ENCODE measurements around the gene FOXL1.

FOXL1 gene

DNA sequence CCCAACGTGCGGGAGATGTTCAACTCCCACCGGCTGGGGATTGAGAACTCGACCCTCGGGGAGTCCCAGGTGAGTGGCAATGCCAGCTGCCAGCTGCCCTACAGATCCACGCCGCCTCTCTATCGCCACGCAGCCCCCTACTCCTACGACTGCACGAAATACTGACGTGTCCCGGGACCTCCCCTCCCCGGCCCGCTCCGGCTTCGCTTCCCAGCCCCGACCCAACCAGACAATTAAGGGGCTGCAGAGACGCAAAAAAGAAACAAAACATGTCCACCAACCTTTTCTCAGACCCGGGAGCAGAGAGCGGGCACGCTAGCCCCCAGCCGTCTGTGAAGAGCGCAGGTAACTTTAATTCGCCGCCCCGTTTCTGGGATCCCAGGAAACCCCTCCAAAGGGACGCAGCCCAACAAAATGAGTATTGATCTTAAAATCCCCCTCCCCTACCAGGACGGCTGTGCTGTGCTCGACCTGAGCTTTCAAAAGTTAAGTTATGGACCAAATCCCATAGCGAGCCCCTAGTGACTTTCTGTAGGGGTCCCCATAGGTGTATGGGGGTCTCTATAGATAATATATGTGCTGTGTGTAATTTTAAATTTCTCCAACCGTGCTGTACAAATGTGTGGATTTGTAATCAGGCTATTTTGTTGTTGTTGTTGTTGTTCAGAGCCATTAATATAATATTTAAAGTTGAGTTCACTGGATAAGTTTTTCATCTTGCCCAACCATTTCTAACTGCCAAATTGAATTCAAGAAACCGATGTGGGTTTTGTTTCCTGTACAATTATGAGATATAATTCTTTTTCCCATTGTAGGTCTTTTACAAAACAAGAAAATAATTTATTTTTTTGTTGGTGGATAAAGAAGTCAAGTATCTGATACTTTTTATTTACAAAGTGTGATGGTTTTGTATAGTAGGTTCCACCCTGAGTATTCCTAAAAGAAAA lies 9.4 kb upstream of the FOXL1 start:
- DNase-seq (ENCODE audit: low read depth in 2 of 2), result no peak

DNA sequence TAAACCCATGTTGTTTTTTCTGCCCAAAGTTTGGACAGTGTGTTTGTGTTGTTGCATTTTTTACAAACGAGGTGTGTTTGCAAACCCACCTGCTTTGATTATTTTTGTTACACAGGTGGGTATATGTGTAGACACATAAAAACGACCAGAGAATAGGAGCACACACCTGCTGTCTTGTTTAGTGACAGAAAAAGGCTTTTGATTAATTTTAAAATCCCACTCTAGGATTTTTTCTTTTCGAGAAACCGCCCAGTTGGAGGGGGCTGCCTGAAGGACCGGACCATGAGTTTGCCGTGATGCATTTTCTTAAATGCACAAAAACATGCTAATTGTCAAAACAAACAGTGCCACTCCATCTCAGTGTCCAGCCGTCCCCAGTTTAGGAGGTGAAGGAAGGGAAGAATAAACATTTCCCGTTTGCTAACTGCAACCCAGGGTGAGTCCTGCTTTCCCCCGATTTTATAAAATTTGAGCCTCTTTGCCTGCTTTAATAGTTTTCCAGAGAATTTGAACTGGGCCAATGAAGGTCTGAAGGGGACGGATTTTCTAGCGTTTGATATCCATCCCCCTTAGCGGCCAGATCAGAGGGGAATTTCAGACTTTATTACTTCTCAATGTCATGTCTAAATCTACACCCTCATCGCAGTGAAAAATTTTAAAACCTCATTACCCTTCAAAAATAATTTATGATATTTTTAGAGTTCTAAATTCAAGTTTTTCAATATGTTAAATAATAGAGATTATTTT lies 8.5 kb upstream of the FOXL1 start:
- no peak for DNase-seq (ENCODE audit: low read depth in 2 of 2)

DNA sequence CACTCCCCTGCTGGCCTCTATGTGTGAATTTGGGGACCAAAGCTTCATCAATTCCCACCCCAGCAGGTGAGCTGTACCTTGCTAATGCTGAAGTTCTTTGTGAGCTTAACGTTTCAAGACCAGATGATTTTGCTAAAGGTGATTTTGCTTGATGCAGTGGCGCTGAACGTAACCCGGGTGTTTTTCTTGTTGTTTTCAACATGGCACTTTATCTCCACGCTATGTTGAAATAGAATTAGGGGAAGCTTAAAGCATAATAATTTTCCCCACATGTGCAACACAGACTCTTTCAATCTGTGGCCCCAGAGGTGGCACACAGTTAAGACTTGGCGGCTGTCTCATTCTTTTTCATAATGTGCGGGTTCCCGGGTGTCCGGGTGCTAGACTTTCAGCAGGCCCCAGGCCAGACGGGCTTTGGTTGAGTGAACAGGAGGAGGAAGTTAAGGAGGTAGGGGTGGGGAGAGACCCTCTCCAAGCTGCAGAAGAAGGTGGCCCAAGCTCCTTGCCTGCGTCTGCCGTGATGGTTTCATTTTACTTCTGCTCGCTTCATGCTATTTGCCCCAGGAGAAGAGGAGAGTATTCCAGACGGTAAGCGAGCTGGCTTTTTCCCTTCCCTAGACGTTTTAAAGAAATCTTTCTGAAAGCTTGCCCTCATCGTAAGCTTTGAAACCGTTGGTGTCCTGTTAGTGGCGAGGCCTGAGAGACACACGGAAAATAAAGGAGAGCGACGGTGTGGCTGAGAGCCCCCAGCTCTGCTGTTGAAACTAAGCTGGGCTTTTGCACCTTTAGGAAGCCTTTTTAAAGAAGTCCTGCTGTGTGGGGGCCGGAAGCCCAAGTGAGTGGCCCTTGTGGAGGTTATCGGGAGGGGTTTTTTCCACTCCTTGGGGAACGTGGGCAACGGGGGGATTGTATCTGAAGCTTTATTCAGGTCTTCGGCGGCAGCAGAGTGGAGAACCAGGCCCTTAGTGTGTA lies 7.5 kb upstream of the FOXL1 start:
- no peak for DNase-seq (ENCODE audit: low read depth in 2 of 2)

DNA sequence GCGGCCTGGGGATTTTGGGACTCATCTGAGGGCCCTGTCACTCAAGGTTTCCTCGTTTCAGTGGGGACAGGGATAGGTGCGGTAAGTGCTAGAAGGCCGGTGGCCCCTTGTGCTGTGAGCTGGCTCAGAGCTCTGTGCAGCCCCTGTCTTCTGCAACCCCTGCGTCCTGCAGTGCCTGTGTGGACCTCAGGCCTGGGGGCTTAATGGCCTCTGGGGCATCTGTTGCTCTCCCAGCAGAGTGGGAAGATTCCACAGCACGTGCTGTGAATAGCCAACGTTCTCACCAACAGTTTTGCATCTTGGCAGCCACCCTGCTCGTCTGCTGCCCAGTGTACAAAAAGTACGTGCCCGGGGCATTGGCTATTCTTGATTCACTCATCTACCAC lies 6.8 kb upstream of the FOXL1 start:
- DNase-seq (ENCODE audit: low read depth in 2 of 2), result no peak

DNA sequence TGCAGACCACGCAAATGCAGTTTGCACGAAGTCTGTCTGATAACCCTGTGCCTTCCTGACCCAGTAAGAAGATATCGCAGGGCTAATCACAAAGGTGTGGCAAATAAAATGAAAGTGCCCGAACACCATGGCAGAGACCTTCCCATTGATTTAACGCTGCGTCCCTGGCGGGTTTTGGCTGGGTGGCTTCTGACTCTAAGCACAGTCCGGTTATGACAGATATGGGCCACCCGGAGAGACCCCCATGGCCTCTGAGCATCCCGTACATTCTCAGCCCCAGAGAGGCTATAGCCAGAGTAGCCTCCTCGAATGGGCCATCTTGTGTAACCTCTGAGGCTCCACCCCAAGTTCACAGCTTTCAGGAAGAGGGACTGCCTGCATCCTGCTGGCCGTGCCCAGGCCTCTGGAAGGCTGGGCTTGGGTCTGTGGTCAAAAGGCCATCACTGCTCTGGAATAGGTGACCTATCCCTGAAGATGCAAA lies 6.3 kb upstream of the FOXL1 start:
- DNase-seq (ENCODE audit: low read depth in 2 of 2), result no peak

DNA sequence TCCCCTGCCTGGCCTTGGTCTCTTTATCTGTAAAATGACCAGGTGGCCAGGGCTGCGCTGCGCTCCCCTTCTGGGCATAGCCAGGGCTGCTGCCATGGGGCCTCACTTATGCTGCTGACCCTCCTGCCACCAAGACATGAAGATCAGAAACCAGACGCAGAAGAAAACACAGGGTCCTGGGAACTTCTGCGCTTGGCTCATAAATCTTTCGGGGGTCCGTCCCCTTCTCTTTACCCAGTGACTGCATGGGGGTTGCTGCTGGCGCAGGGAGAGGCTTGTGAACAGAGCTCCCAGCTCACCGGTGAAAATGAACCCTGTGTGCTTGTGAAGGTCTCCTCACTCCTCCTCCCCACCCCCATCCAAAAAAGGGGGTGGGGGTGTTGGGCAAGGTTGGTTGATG lies 5.7 kb upstream of the FOXL1 start:
- no peak for DNase-seq (ENCODE audit: low read depth in 2 of 2)

DNA sequence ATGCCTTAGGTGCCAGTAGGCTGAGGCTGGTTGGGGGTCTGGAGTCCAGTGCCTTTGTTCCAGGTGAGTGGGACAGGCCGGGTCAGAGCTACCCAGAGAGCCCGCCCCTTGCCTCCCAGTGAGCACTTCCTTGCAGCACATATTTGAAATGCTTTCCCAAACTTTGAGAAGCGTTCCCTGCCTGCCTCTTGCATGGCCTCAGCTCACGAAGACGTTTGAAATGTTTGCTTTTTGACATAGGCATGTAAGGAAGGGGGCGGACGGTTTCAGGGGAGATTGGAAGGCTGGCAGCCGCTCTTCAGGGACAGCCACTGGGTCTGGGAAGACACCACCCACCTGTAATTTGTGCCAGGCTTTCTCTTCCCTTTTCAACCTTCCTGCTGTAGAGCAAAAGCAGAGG lies 5.1 kb upstream of the FOXL1 start:
- no peak for DNase-seq (ENCODE audit: low read depth in 2 of 2)

DNA sequence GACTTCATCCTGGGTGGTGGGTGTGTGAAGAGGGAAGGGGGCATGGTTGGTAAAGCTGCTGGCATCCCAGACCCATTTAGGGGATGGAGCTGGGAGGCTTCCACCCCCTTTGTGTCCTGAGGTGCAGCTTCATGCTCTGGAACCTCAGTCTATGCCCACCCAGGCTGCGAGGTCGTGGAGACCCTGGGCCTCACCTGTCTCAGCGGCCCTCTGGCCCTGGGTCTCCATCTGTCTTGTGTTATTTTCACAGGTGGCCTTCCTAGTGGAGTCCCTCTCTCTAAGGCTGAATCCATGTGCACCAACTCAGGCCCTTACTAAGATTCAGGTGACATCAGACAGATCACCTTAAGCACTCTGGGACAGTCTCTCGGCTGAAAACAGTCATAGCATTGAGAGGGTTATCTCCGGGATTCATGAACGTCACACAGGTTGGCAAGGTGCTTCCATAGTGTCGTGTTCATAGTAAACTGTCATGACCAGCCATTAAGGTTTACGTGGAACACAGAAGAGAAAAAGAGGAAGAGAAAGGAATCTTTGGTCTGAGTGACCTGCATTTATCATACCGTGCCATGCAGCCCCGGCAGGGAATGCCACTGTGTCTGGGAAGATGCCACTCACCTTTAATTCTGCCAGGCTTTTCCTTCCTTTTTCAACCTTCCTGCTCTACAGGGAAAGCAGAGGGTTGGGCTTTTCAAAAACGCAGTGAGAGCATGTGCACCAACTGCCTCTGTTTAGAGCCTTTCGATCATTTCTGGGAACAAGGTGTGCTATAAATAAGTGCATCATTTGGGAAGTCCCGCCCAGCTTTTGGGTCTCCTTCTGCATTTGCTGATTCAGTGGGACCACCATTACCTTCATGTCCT lies 4.5 kb upstream of the FOXL1 start:
- no peak for DNase-seq (ENCODE audit: low read depth in 2 of 2)

DNA sequence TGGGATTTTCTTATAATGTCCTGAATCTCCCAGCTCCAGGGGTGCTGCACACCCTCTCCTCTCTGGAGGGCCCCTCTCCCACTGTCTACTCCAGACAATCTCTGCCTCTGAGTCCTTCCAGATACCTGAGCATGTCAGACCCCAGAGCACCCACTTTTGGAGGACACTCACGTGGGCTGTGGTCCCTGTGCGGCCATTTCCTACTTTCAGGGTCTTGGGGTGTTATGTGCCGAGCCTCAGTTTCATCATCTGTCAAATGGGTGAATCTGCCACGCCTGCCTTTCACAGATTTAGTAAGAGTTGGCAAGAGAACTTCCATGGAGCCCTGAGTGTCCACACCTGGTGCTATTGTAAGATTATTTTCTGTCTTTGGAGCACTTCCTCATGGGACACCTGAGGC lies 3.7 kb upstream of the FOXL1 start:
- no peak for DNase-seq (ENCODE audit: low read depth in 2 of 2)

DNA sequence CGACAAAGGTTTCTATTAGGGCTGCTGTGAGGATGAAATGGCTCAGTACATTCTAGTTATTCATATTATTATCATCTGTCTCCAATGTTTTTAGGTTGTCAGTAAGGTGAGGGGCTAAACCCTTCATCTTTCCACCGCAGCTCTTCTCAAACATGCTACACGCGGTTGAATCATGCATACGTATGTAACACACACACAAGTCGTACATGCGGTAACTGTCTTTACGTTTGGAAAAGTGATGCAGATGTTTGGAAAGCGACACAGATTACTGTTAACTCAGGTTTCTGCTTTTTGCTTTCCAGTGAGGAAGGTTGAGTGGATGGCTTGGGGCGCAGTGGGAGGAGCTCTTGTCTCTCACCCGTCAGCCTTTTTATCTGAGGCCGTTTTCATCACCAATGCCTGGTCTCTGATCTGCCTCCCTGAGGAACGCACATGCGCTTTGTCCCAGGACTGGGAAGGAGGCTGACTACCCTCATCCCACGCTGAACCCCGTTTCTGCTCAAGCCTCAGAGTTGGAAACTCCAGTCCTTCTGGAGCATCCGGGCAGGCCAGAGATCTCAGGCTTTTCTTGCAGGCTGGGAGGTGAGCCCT lies 3.2 kb upstream of the FOXL1 start:
- no peak for DNase-seq (ENCODE audit: low read depth in 2 of 2)

DNA sequence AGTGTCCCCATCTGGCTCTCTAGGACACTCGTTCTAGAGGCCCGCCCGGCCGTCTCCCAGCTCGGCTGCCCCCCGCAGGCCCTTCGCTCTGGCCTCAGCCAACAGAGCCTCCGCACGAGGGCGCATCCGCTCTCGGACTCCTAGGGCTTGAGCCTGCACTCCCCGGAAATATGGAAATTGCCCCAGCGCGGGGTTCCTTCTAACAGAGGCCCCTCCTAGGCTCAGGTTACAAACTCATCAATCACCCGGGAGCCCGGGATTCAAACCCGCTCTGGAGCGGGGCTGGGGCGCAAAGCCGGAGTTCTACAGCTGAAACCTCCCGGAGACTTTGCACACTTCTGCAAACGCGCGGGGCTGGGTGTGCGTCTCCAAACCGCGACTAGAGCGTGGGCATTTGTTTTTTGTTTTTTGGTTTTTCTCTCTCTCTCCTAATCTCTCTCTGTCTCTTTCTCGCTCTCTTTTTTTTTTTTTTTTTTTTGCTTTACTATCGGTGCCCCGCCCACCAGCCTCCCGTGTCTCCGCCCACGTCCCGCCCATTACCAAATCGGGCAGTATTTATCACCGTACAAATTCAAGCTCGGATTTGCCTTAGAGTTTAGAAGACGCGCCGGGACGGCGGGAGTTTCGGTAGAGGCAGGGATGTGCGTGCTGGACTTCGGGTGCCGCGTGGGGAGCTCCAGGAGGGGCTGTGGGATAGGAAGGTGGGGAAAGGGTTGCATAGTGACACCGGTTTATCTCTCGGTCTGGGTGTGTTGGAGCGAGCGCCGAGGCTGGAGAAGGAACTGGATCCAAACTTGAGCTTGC lies 2.4 kb upstream of the FOXL1 start:
- peak in 1 of 2 donors; percentile 47 for DNase-seq (ENCODE audit: low read depth in 2 of 2)

DNA sequence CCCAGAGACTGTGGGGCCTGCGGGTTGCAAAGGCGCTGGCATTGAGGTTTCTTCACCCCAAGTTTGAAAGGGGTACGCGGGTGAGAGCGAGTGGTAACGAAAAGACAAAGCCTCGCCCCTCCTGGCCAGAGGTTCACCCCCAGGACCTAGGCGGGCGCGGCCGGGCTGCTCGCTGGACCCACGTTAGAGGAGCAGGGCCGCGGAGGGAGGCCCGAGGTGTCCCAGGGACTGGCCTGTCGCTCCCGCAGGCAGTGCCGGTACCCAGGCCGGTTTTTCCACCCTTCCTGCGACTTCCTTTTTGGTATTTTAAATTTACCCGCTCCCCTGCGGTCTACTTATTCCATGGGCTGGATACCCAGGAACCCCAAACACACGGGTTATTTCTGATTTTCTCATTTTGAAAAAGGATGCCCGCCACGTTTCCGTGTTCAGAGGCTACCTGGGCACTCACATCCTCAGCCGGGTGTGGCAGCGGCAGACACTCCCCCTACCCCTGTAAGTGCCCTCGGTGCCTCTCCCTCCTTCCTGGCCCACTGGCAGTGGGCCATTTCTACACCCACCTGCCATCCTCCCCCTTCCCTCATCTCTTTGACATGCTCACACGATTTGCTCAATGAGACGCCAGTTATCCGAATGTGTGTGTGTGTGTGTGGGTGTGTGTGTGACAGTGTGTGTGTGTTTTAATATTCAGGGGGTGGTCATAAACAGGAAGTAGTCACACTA lies 1.6 kb upstream of the FOXL1 start:
- DNase-seq (ENCODE audit: low read depth in 2 of 2), result no peak

DNA sequence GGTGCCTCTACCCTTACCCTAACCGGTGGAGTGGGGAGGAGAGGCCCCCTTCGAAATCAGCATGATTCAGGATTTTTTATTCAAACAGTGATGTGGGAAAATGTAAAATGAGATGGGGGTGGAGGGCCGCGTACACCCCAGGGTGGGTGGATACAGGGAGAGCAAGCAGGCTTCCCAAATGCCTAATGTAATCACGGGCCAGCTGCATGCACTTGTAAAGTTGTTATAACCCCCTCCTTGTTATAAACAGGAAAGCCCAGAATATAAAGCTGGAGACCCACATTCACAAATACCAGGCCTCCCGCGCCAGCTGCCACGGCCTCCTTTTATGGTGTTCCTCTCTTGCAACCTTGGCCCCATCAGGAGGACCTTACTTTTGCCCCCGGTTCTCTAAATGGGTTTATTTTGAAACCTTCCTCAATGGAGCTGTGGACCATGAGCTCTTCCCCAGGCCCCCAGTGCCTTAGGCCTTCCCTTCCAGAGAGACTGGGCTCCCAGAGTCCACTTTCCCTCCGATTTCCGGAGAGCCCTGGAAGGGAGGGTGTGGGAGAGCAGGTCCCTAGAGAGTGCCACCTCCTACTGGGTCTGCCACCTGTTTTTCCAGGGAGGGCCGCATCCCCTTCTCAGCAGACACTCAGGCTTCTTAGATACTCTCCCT lies 906 bp upstream of the FOXL1 start:
- DNase-seq (ENCODE audit: low read depth in 2 of 2), result no peak

DNA sequence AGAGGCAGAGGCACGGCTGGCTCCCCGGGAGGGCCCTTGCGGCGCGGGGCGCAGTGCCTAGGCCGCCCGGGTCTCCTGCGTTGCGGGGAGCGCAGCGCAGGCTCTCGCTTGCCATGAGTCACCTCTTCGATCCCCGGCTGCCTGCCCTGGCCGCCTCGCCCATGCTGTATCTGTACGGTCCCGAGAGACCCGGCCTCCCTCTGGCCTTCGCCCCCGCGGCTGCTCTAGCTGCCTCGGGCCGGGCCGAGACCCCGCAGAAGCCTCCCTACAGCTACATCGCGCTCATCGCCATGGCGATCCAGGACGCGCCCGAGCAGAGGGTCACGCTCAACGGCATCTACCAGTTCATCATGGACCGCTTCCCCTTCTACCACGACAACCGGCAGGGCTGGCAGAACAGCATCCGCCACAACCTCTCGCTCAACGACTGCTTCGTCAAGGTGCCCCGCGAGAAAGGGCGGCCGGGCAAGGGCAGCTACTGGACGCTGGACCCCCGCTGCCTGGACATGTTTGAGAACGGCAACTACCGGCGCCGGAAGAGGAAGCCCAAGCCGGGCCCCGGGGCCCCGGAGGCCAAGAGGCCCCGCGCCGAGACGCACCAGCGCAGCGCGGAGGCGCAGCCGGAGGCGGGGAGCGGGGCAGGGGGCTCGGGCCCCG lies 390 bp downstream of the FOXL1 start:
- DNase-seq (ENCODE audit: low read depth in 2 of 2), result no peak

DNA sequence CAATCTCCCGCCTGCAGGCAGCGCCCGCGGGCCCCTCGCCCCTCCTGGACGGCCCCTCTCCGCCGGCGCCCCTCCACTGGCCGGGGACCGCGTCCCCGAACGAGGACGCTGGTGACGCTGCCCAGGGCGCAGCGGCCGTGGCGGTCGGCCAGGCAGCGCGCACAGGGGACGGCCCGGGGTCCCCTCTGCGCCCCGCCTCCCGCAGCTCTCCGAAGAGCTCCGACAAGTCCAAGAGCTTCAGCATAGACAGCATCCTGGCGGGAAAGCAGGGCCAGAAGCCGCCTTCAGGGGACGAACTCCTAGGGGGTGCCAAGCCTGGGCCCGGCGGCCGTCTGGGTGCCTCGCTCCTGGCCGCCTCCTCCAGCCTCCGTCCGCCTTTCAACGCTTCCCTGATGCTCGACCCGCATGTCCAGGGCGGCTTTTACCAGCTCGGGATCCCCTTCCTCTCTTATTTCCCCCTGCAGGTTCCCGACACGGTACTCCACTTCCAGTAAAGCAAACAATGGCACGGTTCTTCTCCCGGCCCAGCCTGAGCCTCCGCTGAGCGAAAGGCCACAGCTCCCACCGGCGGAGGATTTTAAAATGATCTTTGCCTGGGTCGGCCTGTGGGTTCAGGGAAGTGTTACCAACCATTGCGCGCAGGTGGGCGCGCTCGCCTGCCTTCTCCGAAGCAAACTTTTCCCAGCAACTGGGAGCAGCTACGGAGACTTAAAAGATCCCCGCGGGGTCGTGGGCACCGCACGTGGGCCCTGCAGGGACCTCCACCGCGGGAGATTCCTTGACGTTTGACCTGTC lies 1.1 kb downstream of the FOXL1 start:
- no peak for DNase-seq (ENCODE audit: low read depth in 2 of 2)

DNA sequence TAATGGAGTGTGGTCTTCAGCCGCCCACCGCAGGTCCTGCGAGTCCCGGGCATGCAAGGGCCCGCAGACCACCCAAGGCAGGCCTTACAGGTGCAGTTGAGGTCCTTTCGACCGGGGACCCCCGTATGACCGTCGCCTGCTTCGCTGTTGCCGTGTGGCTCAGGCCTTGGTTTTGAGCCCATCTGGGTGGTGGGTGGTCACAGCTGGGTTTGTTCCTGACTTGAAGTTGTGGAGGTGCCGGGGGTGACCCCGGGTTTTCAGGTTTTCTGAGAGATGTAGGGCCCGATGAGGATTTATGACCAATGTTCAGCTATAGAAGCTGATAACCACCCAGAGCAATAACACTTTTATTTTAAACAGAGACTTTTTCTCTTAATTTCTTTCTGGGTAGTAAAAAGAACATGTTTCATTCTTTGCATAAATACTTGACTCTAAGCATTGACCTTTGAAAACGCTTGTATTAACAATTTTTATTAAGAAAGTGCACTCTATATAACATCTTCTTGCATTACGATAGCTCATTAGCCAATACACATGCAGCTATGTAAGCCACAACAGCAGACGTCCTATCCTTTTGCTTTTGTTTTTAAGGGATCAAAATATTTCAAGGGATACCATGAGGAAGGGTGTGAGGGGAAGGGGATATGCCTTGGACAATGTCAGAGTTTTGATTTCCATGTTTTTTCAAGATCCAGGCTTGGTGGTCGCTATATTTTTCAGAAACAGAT lies 1.9 kb downstream of the FOXL1 start:
- no peak for DNase-seq (ENCODE audit: low read depth in 2 of 2)
